ENCODE data around the gene DACH1. TPM values are rescaled to one million over a fixed set of nuclear protein-coding genes. Genes with fewer than 3 reads are reported as not detected.

DACH1 gene
- total RNA-seq, 2 donors from 2014 or later: 0.39 to 1.6 TPM

GRCh38 chr13:71827241-71827640 lies 39.8 kb downstream of the DACH1 start:
- no peak for TF ChIP-seq CTCF (IDR thresholded peaks at IDR 0.05)
- H3K4me1 ChIP-seq: no peaks in the 10 kb centered on the region
- H3K4me3 ChIP-seq: no peak overlapping the region
- no peak for DNase-seq (ENCODE audit: low spot score)
- H3K36me3 ChIP-seq: no peaks in the 10 kb centered on the region
- H3K27ac ChIP-seq: no peak overlapping the region
- H3K9me3 ChIP-seq: no peaks in the 10 kb centered on the region
- H3K27me3 ChIP-seq: no peaks in the 10 kb centered on the region

- Histone ChIP-seq H3K9me3 (no peaks in the 10 kb centered on the region), H3K27ac (no peak overlapping the region), H3K4me1 (no peaks in the 10 kb centered on the region), H3K36me3 (no peaks in the 10 kb centered on the region), H3K4me3 (no peak overlapping the region), H3K27me3 (no peaks in the 10 kb centered on the region)
- no peak for DNase-seq (ENCODE audit: low spot score)
- no peak for TF ChIP-seq CTCF (IDR thresholded peaks at IDR 0.05)
Observed at GRCh38 chr13:71820699-71821098, 46.3 kb downstream of the DACH1 start.

- Histone ChIP-seq H3K4me3 (no peak overlapping the region), H3K27ac (no peak overlapping the region), H3K27me3 (no peaks in the 10 kb centered on the region), H3K4me1 (no peaks in the 10 kb centered on the region), H3K36me3 (no peaks in the 10 kb centered on the region), H3K9me3 (no peaks in the 10 kb centered on the region)
- no peak for TF ChIP-seq CTCF (IDR thresholded peaks at IDR 0.05)
- DNase-seq (ENCODE audit: low spot score): no peak
Observed at GRCh38 chr13:71817335-71817734, 49.7 kb downstream of the DACH1 start.

- Histone ChIP-seq H3K4me3 (no peak overlapping the region), H3K27me3 (no peaks in the 10 kb centered on the region), H3K36me3 (no peaks in the 10 kb centered on the region), H3K4me1 (no peaks in the 10 kb centered on the region), H3K27ac (no peak overlapping the region), H3K9me3 (no peaks in the 10 kb centered on the region)
- no peak for TF ChIP-seq CTCF (IDR thresholded peaks at IDR 0.05)
- no peak for DNase-seq (ENCODE audit: low spot score)
Observed at GRCh38 chr13:71814806-71815360, 52.1 kb downstream of the DACH1 start.

- H3K27ac ChIP-seq: no peak overlapping the region
- no peaks in the 10 kb centered on the region for H3K9me3 ChIP-seq
- DNase-seq (ENCODE audit: low spot score): no peak
- H3K4me3 ChIP-seq: no peak overlapping the region
- TF ChIP-seq CTCF (IDR thresholded peaks at IDR 0.05): no peak
- H3K36me3 ChIP-seq: no peaks in the 10 kb centered on the region
- no peaks in the 10 kb centered on the region for H3K4me1 ChIP-seq
- no peaks in the 10 kb centered on the region for H3K27me3 ChIP-seq
Observed at GRCh38 chr13:71813187-71813586, 53.8 kb downstream of the DACH1 start.

- TF ChIP-seq CTCF (IDR thresholded peaks at IDR 0.05): no peak
- DNase-seq (ENCODE audit: low spot score): no peak
- Histone ChIP-seq H3K36me3 (no peaks in the 10 kb centered on the region), H3K4me3 (no peak overlapping the region), H3K9me3 (no peaks in the 10 kb centered on the region), H3K27me3 (no peaks in the 10 kb centered on the region), H3K4me1 (no peaks in the 10 kb centered on the region), H3K27ac (no peak overlapping the region)
Observed at GRCh38 chr13:71811344-71811743, 55.7 kb downstream of the DACH1 start.
